CD8-positive, alpha-beta memory T cell (primary cell): ENCODE measurements around the gene TMEM164. TPM values are rescaled to one million over a fixed set of nuclear protein-coding genes. Genes with fewer than 3 reads are reported as not detected.
A peak's percentile ranks its signal among the peaks of the same experiment; 100 is the strongest.

ENCODE experiments used
- CTCF ChIA-PET: fragments of 350-600 bp; sonication (Branson Sonifier 250); formaldehyde crosslinking; loops from one replicate; lab custom pipeline; 2021; ENCODE audit warnings: antibody characterized with exemption; lab: Charles Lee
- POLR2A ChIA-PET: fragments of 350-600 bp; sonication (Branson Sonifier 250); formaldehyde crosslinking; loops from one replicate; lab custom pipeline; 2021; ENCODE audit warnings: antibody characterized with exemption; lab: Charles Lee
- DNase-seq, 5 donors: peaks; one replicate each; pipeline versions ENCODE4 v3.0.0 to v3.0.0-alpha.2; 2020 to 2022; ENCODE audit warnings: mixed read lengths in 1 of 5
- H3K27ac ChIP-seq: one replicate; pipeline ENCODE4 v1.7.0; 2013; ENCODE audit warnings: low read depth, mild to moderate bottlenecking, low read length, moderate library complexity
- H3K27me3 ChIP-seq: 2 replicates; pipeline ENCODE4 v1.7.0; 2013; ENCODE audit warnings: low read length, mild to moderate bottlenecking; ENCODE audit not compliant: insufficient read depth, poor library complexity, severe bottlenecking
- H3K36me3 ChIP-seq: 2 replicates; pipeline ENCODE4 v1.7.0; 2013; ENCODE audit warnings: mild to moderate bottlenecking, low read length, moderate library complexity; ENCODE audit not compliant: insufficient read depth
- H3K4me1 ChIP-seq: 2 replicates; pipeline ENCODE4 v1.7.0; 2013; ENCODE audit warnings: mild to moderate bottlenecking, low read length, moderate library complexity; ENCODE audit not compliant: insufficient read depth
- H3K4me3 ChIP-seq: 2 replicates; pipeline ENCODE4 v1.7.0; 2013; ENCODE audit warnings: mild to moderate bottlenecking, low read length
- H3K9me3 ChIP-seq: 2 replicates; pipeline ENCODE4 v1.7.0; 2013; ENCODE audit warnings: mild to moderate bottlenecking, low read length
- H3K27ac Mint-ChIP-seq, 8 donors: one replicate each; pipeline ENCODE4 v1.8.0; 2020 to 2021; ENCODE audit warnings: mixed read lengths in 8 of 8, mild to moderate bottlenecking in 6 of 8, inconsistent platforms in 3 of 8, moderate library complexity in 3 of 8
- H3K27me3 Mint-ChIP-seq, 2 donors: one replicate each; pipeline ENCODE4 v1.8.0; 2020 to 2021; ENCODE audit warnings: mixed read lengths in 2 of 2, mild to moderate bottlenecking in 1 of 2, moderate library complexity in 1 of 2
- H3K36me3 Mint-ChIP-seq, 3 donors: one replicate each; pipeline ENCODE4 v1.8.0; 2020 to 2021; ENCODE audit warnings: mixed read lengths in 3 of 3, inconsistent platforms in 1 of 3, mild to moderate bottlenecking in 1 of 3
- H3K4me1 Mint-ChIP-seq, 3 donors: one replicate each; pipeline ENCODE4 v1.8.0; 2020 to 2021; ENCODE audit warnings: mixed read lengths in 3 of 3, inconsistent platforms in 1 of 3, mild to moderate bottlenecking in 1 of 3
- H3K4me3 Mint-ChIP-seq, 7 donors: one replicate each; pipeline ENCODE4 v1.8.0; 2020 to 2021; ENCODE audit warnings: mixed read lengths in 7 of 7, mild to moderate bottlenecking in 6 of 7, moderate library complexity in 4 of 7, inconsistent platforms in 2 of 7
- H3K9me3 Mint-ChIP-seq, 5 donors: one replicate each; pipeline ENCODE4 v1.8.0; 2020 to 2022; ENCODE audit warnings: mixed read lengths in 5 of 5, mild to moderate bottlenecking in 3 of 5, moderate library complexity in 2 of 5, inconsistent platforms in 1 of 5
- polyA plus RNA-seq: library from polyadenylated mRNA; unstranded; fragments of 300-500 nt; fragmentation: Illumina TruSeq; gene quantifications from one replicate; pipeline ENCODE4 v1.2.3, GENCODE V29; 2021
- total RNA-seq, 2 experiments: library from RNA; stranded (reverse); gene quantifications; one replicate each; pipeline ENCODE4 v1.2.3, GENCODE V29; 2021

Gene TMEM164
- total and polyA plus RNA-seq, 3 experiments from 2014 or later, result 3.2 to 13.2 (median 11.6) TPM

DNA sequence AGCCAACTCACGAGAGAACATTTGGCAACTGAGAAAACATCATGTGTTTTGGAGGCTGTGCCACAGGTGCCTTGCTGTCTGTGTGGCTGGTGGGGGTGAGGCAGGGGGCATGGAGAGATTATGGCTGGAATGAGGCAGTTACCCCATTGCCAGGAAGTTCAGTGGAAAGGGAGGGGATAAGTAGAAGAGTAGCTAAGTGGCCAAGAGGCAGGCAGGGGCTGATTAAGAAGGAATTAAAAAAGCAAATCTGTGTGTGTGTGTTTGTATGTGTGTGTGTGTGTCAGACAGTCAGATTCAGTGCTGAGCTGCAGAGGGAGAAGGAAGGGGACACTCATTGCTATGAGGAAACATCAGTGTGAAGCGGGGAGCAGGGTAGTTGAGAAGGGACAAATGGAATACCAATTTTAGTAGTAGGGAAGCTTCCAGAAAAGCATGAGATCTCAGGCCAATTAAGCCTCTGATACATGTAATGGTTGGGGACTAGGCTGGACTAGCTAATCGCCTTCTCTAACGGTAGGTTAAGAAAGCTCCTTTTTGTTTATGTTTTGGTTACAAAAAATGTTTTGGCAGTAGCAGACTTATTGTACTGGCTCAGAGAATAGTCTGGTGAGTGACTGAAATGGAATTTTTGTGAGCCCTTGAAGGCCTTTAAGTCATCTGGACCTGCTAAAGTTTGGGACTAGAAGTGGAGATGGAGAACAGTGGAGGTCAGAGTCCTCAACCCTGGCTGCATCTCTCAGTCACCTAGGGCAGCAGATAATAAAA is 18.5 kb downstream of the TMEM164 start:
- Mint-ChIP-seq H3K4me1 (peaks cover 2 to 40% (median 4%) of the 10 kb centered on the region in 3 donors), H3K36me3 (peaks cover 0 to 30% (median 0%) of the 10 kb centered on the region in 3 donors), H3K4me3 (no peak overlapping the region), H3K9me3 (no peaks in the 10 kb centered on the region), H3K27ac (no peak overlapping the region), H3K27me3 (no peaks in the 10 kb centered on the region)
- H3K4me3 ChIP-seq, result no peak overlapping the region
- CTCF ChIA-PET, result no interaction called here
- no peaks in the 10 kb centered on the region for H3K27me3 ChIP-seq
- POLR2A ChIA-PET, result no interaction called here
- no peak overlapping the region for H3K27ac ChIP-seq
- H3K9me3 ChIP-seq, result no peaks in the 10 kb centered on the region
- H3K4me1 ChIP-seq, result no peaks in the 10 kb centered on the region
- no peaks in the 10 kb centered on the region for H3K36me3 ChIP-seq
- DNase-seq, result no peak

DNA sequence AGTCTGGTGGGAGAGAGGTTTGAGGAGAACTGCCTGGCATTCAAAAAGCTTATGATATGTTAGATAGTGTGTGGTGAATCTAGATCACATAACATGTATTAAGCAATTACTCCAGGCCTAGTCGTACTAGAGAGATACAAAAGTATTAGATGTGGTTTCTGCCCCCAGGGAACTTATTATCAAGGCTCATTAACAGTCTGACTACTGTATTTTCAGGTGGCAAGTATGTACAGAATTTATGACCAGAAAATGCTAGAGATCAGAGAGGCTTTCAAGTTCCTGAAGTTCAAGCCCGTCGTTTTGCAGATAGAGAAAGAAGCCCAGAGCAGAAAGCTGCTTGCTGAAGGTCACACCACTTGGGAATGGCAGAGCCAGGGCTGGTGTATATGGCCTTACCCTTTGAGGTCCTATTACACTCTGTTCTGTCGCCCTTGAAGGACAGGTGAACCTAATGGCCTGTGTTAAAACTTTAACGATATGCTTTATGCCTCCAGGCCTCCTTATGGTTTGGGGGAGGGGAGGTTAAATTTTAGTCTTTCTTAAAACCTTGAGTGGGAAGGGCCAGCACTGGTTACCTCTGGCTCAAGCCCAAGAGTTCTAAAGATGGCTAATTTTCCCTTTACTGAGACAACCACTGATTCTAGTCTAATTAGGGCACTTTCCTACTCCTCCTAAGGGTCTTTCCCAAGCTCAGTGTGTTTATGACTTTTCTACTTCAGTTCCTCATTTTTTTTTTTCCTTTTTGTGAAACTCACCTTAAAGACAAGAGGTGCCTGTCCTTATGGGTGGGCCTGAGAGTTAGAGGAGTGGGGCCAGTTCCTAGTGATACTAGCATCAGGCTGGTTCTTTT is 19.9 kb downstream of the TMEM164 start:
- Mint-ChIP-seq H3K27ac (peak overlapping the region in 2 of 8 donors; percentile 14 to 21), H3K27me3 (no peaks in the 10 kb centered on the region), H3K4me3 (no peak overlapping the region), H3K4me1 (peaks cover 3 to 38% (median 7%) of the 10 kb centered on the region in 3 donors), H3K9me3 (no peaks in the 10 kb centered on the region), H3K36me3 (peaks cover 0 to 24% (median 0%) of the 10 kb centered on the region in 3 donors)
- Histone ChIP-seq H3K27me3 (no peaks in the 10 kb centered on the region), H3K4me3 (no peak overlapping the region), H3K4me1 (no peaks in the 10 kb centered on the region), H3K36me3 (no peaks in the 10 kb centered on the region), H3K27ac (no peak overlapping the region), H3K9me3 (no peaks in the 10 kb centered on the region)
- ChIA-PET POLR2A (no interaction called here), CTCF (no interaction called here)
- DNase-seq, result no peak

DNA sequence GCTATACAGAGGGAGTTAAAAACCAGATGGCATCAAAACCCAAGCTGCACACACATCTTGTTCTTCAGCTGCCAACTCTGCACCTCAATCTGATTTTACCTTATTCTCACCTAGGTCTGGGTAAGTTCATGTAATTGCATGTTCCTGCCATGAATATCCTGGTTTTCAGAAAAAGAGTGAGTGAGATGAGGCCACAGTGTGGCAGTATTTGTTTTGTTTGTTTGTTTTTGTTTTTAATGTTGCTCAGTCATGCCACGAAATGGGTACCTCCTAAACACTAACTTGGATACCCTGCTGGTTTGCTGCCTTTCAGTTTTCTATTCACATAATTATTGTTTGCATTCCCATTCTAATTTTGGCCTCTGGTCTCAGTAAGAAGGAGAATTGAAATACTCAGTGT is 22.5 kb downstream of the TMEM164 start:
- no peaks in the 10 kb centered on the region for H3K9me3 ChIP-seq
- H3K36me3 ChIP-seq, result no peaks in the 10 kb centered on the region
- Mint-ChIP-seq H3K9me3 (no peaks in the 10 kb centered on the region), H3K27ac (peak overlapping the region in 4 of 8 donors; percentile 0 to 77 (median 44)), H3K27me3 (no peaks in the 10 kb centered on the region), H3K36me3 (peaks cover 0 to 19% (median 0%) of the 10 kb centered on the region in 3 donors), H3K4me3 (no peak overlapping the region), H3K4me1 (peaks cover 10 to 44% (median 21%) of the 10 kb centered on the region in 3 donors)
- H3K27me3 ChIP-seq, result no peaks in the 10 kb centered on the region
- DNase-seq, result no peak
- H3K27ac ChIP-seq, result no peak overlapping the region
- ChIA-PET POLR2A (no interaction called here), CTCF (no interaction called here)
- H3K4me3 ChIP-seq, result no peak overlapping the region
- H3K4me1 ChIP-seq, result no peaks in the 10 kb centered on the region

DNA sequence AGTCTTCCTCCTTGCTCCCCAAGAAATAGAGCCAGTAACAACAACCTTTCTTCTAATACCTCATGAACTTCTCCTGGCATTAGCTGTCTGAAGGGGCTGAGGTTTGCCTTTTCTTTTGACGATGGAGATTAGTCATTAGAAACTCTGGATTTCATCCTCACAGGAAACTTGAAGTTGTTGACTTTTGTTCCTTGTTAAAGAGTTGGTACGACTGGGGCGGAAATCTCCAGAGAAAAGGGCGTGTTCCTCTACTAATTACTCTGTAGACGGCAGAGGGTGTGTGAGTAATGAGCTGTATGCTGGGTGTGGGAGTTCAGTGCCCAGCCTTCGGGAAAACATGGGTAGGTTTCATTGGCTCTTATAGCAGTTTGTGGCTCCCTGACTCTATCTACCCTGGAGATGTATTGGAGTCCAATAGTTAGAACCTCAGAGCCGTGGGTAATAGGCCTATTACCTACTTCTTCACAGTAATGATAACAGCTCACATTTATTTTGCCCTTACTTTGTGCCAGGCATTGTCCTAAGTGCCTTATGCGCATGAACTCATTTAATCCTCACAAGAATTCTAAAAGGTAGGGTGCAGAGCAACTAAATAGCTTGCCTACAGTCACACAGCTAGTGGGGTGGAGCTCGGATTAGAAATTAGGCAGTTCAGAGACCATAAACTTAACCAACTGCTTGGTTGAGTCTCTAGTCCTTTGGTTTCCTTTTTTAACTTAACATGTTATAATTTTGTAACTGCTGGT is 23.4 kb downstream of the TMEM164 start:
- H3K27ac ChIP-seq, result no peak overlapping the region
- no peaks in the 10 kb centered on the region for H3K27me3 Mint-ChIP-seq
- no peaks in the 10 kb centered on the region for H3K9me3 ChIP-seq
- ChIA-PET CTCF (no interaction called here), POLR2A (no interaction called here)
- H3K4me1 ChIP-seq, result no peaks in the 10 kb centered on the region
- H3K4me3 Mint-ChIP-seq, result no peak overlapping the region
- no peaks in the 10 kb centered on the region for H3K36me3 ChIP-seq
- no peaks in the 10 kb centered on the region for H3K27me3 ChIP-seq
- peaks cover 10 to 44% (median 21%) of the 10 kb centered on the region in 3 donors for H3K4me1 Mint-ChIP-seq
- H3K36me3 Mint-ChIP-seq, result peaks cover 0 to 19% (median 0%) of the 10 kb centered on the region in 3 donors
- DNase-seq, result no peak
- no peaks in the 10 kb centered on the region for H3K9me3 Mint-ChIP-seq
- no peak overlapping the region for H3K4me3 ChIP-seq
- H3K27ac Mint-ChIP-seq, result peak overlapping the region in 2 of 8 donors; percentile 77 to 81

DNA sequence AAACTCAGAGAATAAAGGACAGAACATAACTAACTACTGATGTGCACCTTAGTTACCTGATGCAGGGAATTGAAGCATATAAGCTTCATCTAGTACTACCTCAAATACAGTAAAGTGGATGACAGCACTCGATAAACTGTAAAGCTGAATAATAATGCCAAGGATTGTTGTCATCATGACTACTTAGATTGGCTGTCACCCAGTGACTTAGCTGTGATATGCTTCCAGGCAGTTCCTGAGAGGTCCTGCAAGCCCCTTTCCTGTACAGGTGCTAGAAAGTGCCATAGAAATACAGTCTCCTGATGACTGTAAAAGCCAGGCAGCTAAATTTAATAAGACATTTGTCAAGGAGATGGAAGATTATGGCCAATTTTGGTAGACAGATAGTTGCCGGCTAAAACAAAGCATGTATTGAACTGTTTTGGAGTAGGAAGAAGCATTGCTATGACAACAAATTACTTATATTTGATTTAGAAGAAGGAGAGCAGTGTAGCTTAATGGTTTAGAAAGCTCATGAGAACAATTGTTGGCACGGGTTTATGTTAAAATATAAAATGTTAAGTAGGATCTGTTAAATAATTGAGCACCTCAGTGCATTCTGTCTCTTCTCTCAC is 29.7 kb downstream of the TMEM164 start:
- no peaks in the 10 kb centered on the region for H3K9me3 ChIP-seq
- Mint-ChIP-seq H3K36me3 (peaks cover 0 to 3% (median 2%) of the 10 kb centered on the region in 3 donors), H3K4me1 (peaks cover 11 to 23% (median 15%) of the 10 kb centered on the region in 3 donors), H3K9me3 (no peaks in the 10 kb centered on the region), H3K27ac (no peak overlapping the region), H3K4me3 (no peak overlapping the region), H3K27me3 (peaks cover 0 to 2% of the 10 kb centered on the region in 2 donors)
- ChIA-PET CTCF (no interaction called here), POLR2A (no interaction called here)
- no peak overlapping the region for H3K4me3 ChIP-seq
- no peaks in the 10 kb centered on the region for H3K27me3 ChIP-seq
- DNase-seq, result no peak
- H3K36me3 ChIP-seq, result no peaks in the 10 kb centered on the region
- H3K4me1 ChIP-seq, result no peaks in the 10 kb centered on the region
- H3K27ac ChIP-seq, result no peak overlapping the region

DNA sequence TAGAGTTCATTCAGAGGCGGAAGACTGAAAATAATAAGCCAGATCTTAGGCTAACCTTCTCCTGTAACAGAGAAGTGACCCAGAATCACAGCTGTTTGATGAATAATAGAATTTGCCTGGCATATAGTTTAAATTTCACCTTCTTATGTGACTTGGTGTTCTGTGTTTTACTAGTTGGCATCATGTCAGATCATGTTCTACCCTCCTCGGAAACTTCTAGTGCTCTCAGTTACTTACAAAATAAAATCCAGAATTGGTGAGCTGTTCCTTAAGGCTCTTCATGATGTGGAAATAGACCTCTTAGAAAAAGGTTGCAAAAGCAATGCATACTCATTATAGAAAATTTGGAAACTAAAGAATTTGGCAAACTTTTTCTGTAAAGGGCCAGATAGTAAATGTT is 31.1 kb downstream of the TMEM164 start:
- H3K4me3 Mint-ChIP-seq, result no peak overlapping the region
- H3K4me1 Mint-ChIP-seq, result peaks cover 5 to 14% (median 5%) of the 10 kb centered on the region in 3 donors
- peaks cover 0 to 2% of the 10 kb centered on the region in 2 donors for H3K27me3 Mint-ChIP-seq
- no peaks in the 10 kb centered on the region for H3K9me3 Mint-ChIP-seq
- Histone ChIP-seq H3K4me3 (no peak overlapping the region), H3K27ac (no peak overlapping the region), H3K9me3 (no peaks in the 10 kb centered on the region), H3K36me3 (no peaks in the 10 kb centered on the region), H3K27me3 (no peaks in the 10 kb centered on the region), H3K4me1 (no peaks in the 10 kb centered on the region)
- H3K27ac Mint-ChIP-seq, result no peak overlapping the region
- ChIA-PET POLR2A (no interaction called here), CTCF (no interaction called here)
- H3K36me3 Mint-ChIP-seq, result peaks cover 0 to 2% (median 2%) of the 10 kb centered on the region in 3 donors
- DNase-seq, result no peak

DNA sequence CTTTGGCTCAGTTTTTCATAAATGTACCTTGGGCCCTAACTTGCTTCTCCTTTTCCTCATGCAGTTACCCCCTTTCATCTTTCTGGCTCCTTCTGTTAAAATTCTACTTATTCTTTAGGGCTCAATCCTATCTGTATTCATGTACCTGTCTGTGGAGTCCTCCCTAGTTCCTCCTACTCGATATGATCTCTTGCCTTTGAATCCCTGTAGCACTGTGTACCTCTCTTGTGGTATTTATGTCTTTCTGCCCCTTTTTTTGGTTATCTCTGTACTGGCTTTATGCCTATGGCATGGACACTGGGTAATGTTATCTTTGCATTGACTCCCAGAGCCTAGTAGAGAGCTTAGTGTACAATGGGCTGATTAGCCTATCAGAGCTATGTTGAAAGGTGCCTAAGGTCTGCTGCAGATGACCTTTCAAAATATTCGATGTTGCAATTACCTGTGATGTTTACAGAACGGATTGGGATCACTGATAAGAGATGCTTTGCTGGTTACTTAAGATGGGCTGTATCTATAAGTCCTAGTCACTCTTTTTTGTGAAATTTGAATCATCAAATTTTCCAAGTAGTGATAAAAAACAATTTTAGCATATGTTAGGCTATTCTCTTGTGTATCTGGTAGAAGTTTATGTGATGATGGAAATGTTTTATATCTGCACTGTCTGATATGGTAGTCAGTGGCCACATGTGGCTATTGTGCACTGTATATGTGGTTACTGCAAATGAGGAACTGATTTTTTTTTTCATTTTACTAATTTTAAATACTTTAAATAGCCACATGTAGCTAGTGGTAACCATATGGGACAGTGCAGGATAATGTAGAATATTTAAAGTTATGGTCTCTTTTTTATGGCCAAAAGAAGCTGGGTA is 33.5 kb downstream of the TMEM164 start:
- Mint-ChIP-seq H3K9me3 (no peaks in the 10 kb centered on the region), H3K36me3 (peaks cover 0 to 2% (median 2%) of the 10 kb centered on the region in 3 donors), H3K27me3 (peaks cover 0 to 2% of the 10 kb centered on the region in 2 donors), H3K4me1 (peaks cover 5 to 14% (median 6%) of the 10 kb centered on the region in 3 donors), H3K27ac (no peak overlapping the region), H3K4me3 (no peak overlapping the region)
- no peaks in the 10 kb centered on the region for H3K27me3 ChIP-seq
- no peaks in the 10 kb centered on the region for H3K36me3 ChIP-seq
- ChIA-PET POLR2A (no interaction called here), CTCF (no interaction called here)
- no peak overlapping the region for H3K4me3 ChIP-seq
- no peak overlapping the region for H3K27ac ChIP-seq
- H3K9me3 ChIP-seq, result no peaks in the 10 kb centered on the region
- DNase-seq, result no peak
- H3K4me1 ChIP-seq, result no peaks in the 10 kb centered on the region
